Caco-2 (cell line): ENCODE measurements around the gene LIPC. TPM values are rescaled to one million over a fixed set of nuclear protein-coding genes. Genes with fewer than 3 reads are reported as not detected.
A peak's percentile ranks its signal among the peaks of the same experiment; 100 is the strongest.

Source experiments
- Bru-seq: library from RNA; stranded (reverse); fragments of 400-500 nt; gene quantifications from one replicate; lab custom pipeline; 2021; lab: Mats Ljungman, UMichigan
- BruChase-seq, 2 experiments: library from RNA; stranded (reverse); fragments of 400-500 nt; gene quantifications; one replicate each; lab custom pipeline; 2021; lab: Mats Ljungman, UMichigan
- BruUV-seq: library from RNA; stranded (reverse); fragments of 400-500 nt; replicated peaks from 2 replicates; lab custom pipeline; 2021; lab: Mats Ljungman, UMichigan
- CTCF ChIA-PET: fragments of 300-600 bp; sonication (Branson Sonifier 250); formaldehyde crosslinking; loops from one replicate; lab custom pipeline; 2022; ENCODE audit warnings: antibody characterized with exemption; lab: Charles Lee
- POLR2A ChIA-PET: fragments of 300-600 bp; sonication (Branson Sonifier 250); formaldehyde crosslinking; loops from one replicate; lab custom pipeline; 2022; ENCODE audit warnings: antibody characterized with exemption; lab: Charles Lee
- DNase-seq, 2 experiments: peaks; one replicate each; pipeline versions ENCODE4 v3.0.0 to v3.0.0-alpha.2; 2020 to 2022
- H3K27me3 ChIP-seq: replicated peaks from 2 replicates; pipeline ENCODE4 v1.6.0; 2011; ENCODE audit warnings: low read length; ENCODE audit not compliant: control insufficient read depth, insufficient read depth
- H3K36me3 ChIP-seq: 2 replicates; pipeline ENCODE4 v1.5.1; 2011; ENCODE audit warnings: low read length; ENCODE audit not compliant: control insufficient read depth, insufficient read depth
- H3K4me1 ChIP-seq: fragments of 250-450 bp; sonication (Bioruptor Pico); 2 replicates; pipeline ENCODE4 v1.5.1; 2020; ENCODE audit warnings: mild to moderate bottlenecking
- H3K4me3 ChIP-seq: 2 replicates; pipeline ENCODE4 v1.5.1; 2011; ENCODE audit warnings: low read depth, mild to moderate bottlenecking, control low read depth, low read length
- H3K9me3 ChIP-seq: fragments of 250-450 bp; sonication (Bioruptor Pico); 2 replicates; pipeline ENCODE4 v1.5.1; 2020; ENCODE audit warnings: mild to moderate bottlenecking, moderate library complexity
- H3K27ac Mint-ChIP-seq: one replicate; pipeline ENCODE4 v1.8.0; 2022; ENCODE audit warnings: mixed read lengths; ENCODE audit not compliant: unreplicated experiment
- H3K27me3 Mint-ChIP-seq: one replicate; pipeline ENCODE4 v1.8.0; 2022; ENCODE audit warnings: mixed read lengths; ENCODE audit not compliant: insufficient read depth, unreplicated experiment
- H3K36me3 Mint-ChIP-seq: one replicate; pipeline ENCODE4 v1.8.0; 2022; ENCODE audit warnings: mild to moderate bottlenecking, mixed read lengths; ENCODE audit not compliant: insufficient read depth, unreplicated experiment
- H3K4me1 Mint-ChIP-seq: one replicate; pipeline ENCODE4 v1.8.0; 2022; ENCODE audit warnings: low read depth, mixed read lengths; ENCODE audit not compliant: unreplicated experiment
- H3K4me3 Mint-ChIP-seq: one replicate; pipeline ENCODE4 v1.8.0; 2022; ENCODE audit warnings: mild to moderate bottlenecking, moderate library complexity, mixed read lengths; ENCODE audit not compliant: unreplicated experiment
- H3K9me3 Mint-ChIP-seq: one replicate; pipeline ENCODE4 v1.8.0; 2022; ENCODE audit warnings: mixed read lengths; ENCODE audit not compliant: unreplicated experiment
- CTCF ChIP-seq, 2 experiments: fragments of 200-600 bp in 1 of 2; IDR thresholded peaks; 1 replicate in 1 of 2; 2 replicates in 1 of 2; pipeline versions ENCODE4 v1.5.1 to v1.8.0; 2011 to 2022; ENCODE audit warnings: antibody characterized with exemption in 1 of 2, control low read depth in 1 of 2, inconsistent platforms in 1 of 2, low read depth in 1 of 2, low read length in 1 of 2, mild to moderate bottlenecking in 1 of 2, moderate library complexity in 1 of 2; ENCODE audit not compliant: insufficient read depth in 1 of 2, severe bottlenecking in 1 of 2, unreplicated experiment in 1 of 2
- intact Hi-C: fragments of 100-400 bp; cut with micrococcal nuclease; formaldehyde crosslinking; loops from one replicate; pipeline ENCODE4 v1.10.0; 2022; ENCODE audit not compliant: unreplicated experiment
- long read RNA-seq: library from polyadenylated mRNA; stranded (forward); transcript quantifications from one replicate; pipeline ENCODE4 v2.0.0, GENCODE V29; 2022
- total RNA-seq: library from RNA; stranded (reverse); gene quantifications from 2 replicates; pipeline ENCODE4 v1.2.3, GENCODE V29; 2022

The LIPC gene
- total RNA-seq (17.6 and 18.7 TPM in 2 replicates), Bru-seq, nascent RNA (percentile 52 among the genes with signal in this experiment), BruChase-seq, experiment 1, labeled RNA remaining after a 2-hour chase (percentile 50 among the genes with signal in this experiment), BruChase-seq, experiment 2, labeled RNA remaining after a 6-hour chase (percentile 46 among the genes with signal in this experiment)
- long read RNA-seq, transcript LIPC-201 (9 exons, 2,751 nt) = major isoform, 18 of 46 reads
- long read RNA-seq, partial matches to known transcripts = 14 of 46 reads
- long read RNA-seq, other reads (novel, unspliced or antisense) = 13 of 46 reads

- H3K27me3 Mint-ChIP-seq = no peaks in the 10 kb centered on the region
- BruUV-seq = no TSS peak
- no peak for DNase-seq
- peak within 1 kb of the TSS; percentile 74 for H3K4me3 Mint-ChIP-seq
- no peaks in the 10 kb centered on the region for H3K36me3 Mint-ChIP-seq
- no peaks in the 10 kb centered on the region for H3K9me3 ChIP-seq
- ChIA-PET POLR2A (no interaction called here), CTCF (no interaction called here)
- no peak for TF ChIP-seq CTCF (IDR thresholded peaks at IDR 0.05; ENCODE audit: insufficient read depth in 1 of 2, low read depth in 1 of 2, low read length in 1 of 2, severe bottlenecking in 1 of 2, unreplicated experiment in 1 of 2)
- H3K27me3 ChIP-seq = no peaks in the 10 kb centered on the region
- peaks cover 11% of the 10 kb centered on the region for H3K4me1 Mint-ChIP-seq
- no peaks in the 10 kb centered on the region for H3K9me3 Mint-ChIP-seq
- peaks cover 32% of the 10 kb centered on the region for H3K4me1 ChIP-seq
- H3K4me3 ChIP-seq = peak within 1 kb of the TSS; percentile 26
- H3K36me3 ChIP-seq = no peaks in the 10 kb centered on the region
- intact Hi-C loops = loop anchor here (5.0 kb wide), 3 partner anchors 39 to 159 kb away; no protein-coding TSS in a partner anchor
- peak within 1 kb of the TSS; percentile 77 for H3K27ac Mint-ChIP-seq
Measured at GRCh38 chr15:58431221-58432149, at the start of gene LIPC. Gene LIPC, plus strand, starts transcription at chr15:58431991. Its CDS starts 42 bp downstream, at chr15:58432033.

GRCh38 chr15:58383876-58384275 lies 47.9 kb upstream of the LIPC start:
- intact Hi-C loops = no loop called here
- no TSS peak for BruUV-seq
- no peaks in the 10 kb centered on the region for H3K36me3 ChIP-seq
- POLR2A ChIA-PET = no interaction called here
- H3K36me3 Mint-ChIP-seq = peaks cover under 1% of the 10 kb centered on the region
- H3K4me3 Mint-ChIP-seq = no peak overlapping the region
- H3K4me1 Mint-ChIP-seq = peaks cover 35% of the 10 kb centered on the region
- no peaks in the 10 kb centered on the region for H3K9me3 Mint-ChIP-seq
- no peaks in the 10 kb centered on the region for H3K27me3 Mint-ChIP-seq
- peak overlapping the region; percentile 33 for H3K27ac Mint-ChIP-seq
- no peak for DNase-seq
- no peaks in the 10 kb centered on the region for H3K9me3 ChIP-seq
- H3K4me3 ChIP-seq = no peak overlapping the region
- CTCF ChIA-PET = interaction anchor here (1.2 kb wide), 1 partner anchor 12 kb away, joined by 3 read pairs; no protein-coding TSS in a partner anchor
- no peaks in the 10 kb centered on the region for H3K27me3 ChIP-seq
- peaks cover 29% of the 10 kb centered on the region for H3K4me1 ChIP-seq
- no peak for TF ChIP-seq CTCF (IDR thresholded peaks at IDR 0.05; ENCODE audit: insufficient read depth in 1 of 2, low read depth in 1 of 2, low read length in 1 of 2, severe bottlenecking in 1 of 2, unreplicated experiment in 1 of 2)

- no peak for TF ChIP-seq CTCF (IDR thresholded peaks at IDR 0.05; ENCODE audit: insufficient read depth in 1 of 2, low read depth in 1 of 2, low read length in 1 of 2, severe bottlenecking in 1 of 2, unreplicated experiment in 1 of 2)
- Mint-ChIP-seq H3K27me3 (no peaks in the 10 kb centered on the region), H3K4me3 (no peak overlapping the region), H3K36me3 (peaks cover 8% of the 10 kb centered on the region), H3K4me1 (peaks cover 43% of the 10 kb centered on the region), H3K27ac (peak overlapping the region; percentile 33), H3K9me3 (no peaks in the 10 kb centered on the region)
- intact Hi-C loops = no loop called here
- H3K4me3 ChIP-seq = no peak overlapping the region
- ChIA-PET POLR2A (no interaction called here), CTCF (no interaction called here)
- no peaks in the 10 kb centered on the region for H3K27me3 ChIP-seq
- peaks cover 37% of the 10 kb centered on the region for H3K4me1 ChIP-seq
- BruUV-seq = no TSS peak
- no peaks in the 10 kb centered on the region for H3K9me3 ChIP-seq
- H3K36me3 ChIP-seq = no peaks in the 10 kb centered on the region
- no peak for DNase-seq
Measured at GRCh38 chr15:58384667-58385066, 47.1 kb upstream of the LIPC start.
